Measurements from ENCODE around the gene GBX1. TPM values are rescaled to one million over a fixed set of nuclear protein-coding genes. Genes with fewer than 3 reads are reported as not detected.

The GBX1 gene
- polyA plus RNA-seq, 4 donors: 0.27 to 0.34 TPM; not detected in 2

GRCh38 chr7:151195616-151196450 is 28.3 kb upstream of the GBX1 start:
- no peak for DNase-seq (ENCODE audit: low read depth in 4 of 4, low spot score in 3 of 4)

- DNase-seq (ENCODE audit: low read depth in 4 of 4, low spot score in 3 of 4): no peak
Measured at GRCh38 chr7:151194188-151194587, 26.7 kb upstream of the GBX1 start.

- no peak for DNase-seq (ENCODE audit: low read depth in 4 of 4, low spot score in 3 of 4)
Measured at GRCh38 chr7:151193203-151193978, 25.9 kb upstream of the GBX1 start.

GRCh38 chr7:151192002-151192539 is 24.6 kb upstream of the GBX1 start:
- no peak for DNase-seq (ENCODE audit: low read depth in 4 of 4, low spot score in 3 of 4)

- DNase-seq (ENCODE audit: low read depth in 4 of 4, low spot score in 3 of 4): no peak
Measured at GRCh38 chr7:151191544-151191943, 24.1 kb upstream of the GBX1 start.

GRCh38 chr7:151189038-151189437 is 21.5 kb upstream of the GBX1 start:
- no peak for DNase-seq (ENCODE audit: low read depth in 4 of 4, low spot score in 3 of 4)

GRCh38 chr7:151188252-151188542 is 20.7 kb upstream of the GBX1 start:
- no peak for DNase-seq (ENCODE audit: low read depth in 4 of 4, low spot score in 3 of 4)

- DNase-seq (ENCODE audit: low read depth in 4 of 4, low spot score in 3 of 4): no peak
Measured at GRCh38 chr7:151187409-151188251, 20.1 kb upstream of the GBX1 start.

GRCh38 chr7:151186640-151187408 is 19.3 kb upstream of the GBX1 start, which contains the start of gene ASB10:
ASB10 (minus strand) TSS chr7:151187250; CDS start chr7:151187130, 120 bp downstream.
- no peak for DNase-seq (ENCODE audit: low read depth in 4 of 4, low spot score in 3 of 4)

DNA sequence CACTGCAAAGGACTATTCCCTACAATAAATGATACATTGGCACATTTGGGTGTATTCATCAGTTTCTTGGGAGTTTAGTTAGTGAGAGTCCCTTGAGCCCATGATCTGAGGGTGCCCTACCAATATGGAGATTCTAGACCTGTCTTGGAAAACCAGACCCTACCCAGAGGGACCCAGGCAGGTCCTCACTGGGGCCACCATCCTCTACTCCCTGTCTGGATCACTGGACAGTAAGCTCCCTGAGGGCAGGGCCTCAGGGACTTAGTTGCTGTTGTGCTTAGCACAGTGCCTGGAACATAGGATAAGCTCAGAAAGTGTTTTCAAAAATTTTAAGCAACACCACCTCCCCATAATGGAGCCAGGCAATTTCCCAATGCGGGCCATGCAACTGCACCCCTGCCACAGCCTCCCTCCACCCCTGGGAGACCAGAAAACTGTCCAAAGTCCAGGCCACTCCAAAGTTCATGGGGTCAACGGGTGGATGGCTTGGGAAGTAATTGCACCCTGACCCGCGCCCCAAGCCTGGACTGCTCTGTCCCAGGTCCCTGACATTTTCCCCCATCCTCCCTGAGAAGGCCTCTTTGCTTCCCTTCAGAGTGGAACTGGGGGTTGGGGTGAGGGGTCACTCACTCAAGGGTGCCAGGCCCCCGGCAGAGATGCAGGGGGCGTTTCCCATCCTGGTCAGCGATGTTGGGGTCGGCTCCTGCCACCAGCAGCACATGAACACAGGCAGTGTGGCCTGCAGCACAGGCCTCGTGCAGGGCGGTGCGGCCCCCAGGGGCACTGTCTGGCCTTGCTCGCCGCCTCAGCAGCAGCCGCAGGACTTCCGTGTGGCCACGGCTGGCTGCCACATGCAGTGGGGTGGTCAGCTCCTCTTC is 18.5 kb upstream of the GBX1 start:
- no peak for DNase-seq (ENCODE audit: low read depth in 4 of 4, low spot score in 3 of 4)

GRCh38 chr7:151181011-151181431 is 13.5 kb upstream of the GBX1 start:
- no peak for DNase-seq (ENCODE audit: low read depth in 4 of 4, low spot score in 3 of 4)

DNA sequence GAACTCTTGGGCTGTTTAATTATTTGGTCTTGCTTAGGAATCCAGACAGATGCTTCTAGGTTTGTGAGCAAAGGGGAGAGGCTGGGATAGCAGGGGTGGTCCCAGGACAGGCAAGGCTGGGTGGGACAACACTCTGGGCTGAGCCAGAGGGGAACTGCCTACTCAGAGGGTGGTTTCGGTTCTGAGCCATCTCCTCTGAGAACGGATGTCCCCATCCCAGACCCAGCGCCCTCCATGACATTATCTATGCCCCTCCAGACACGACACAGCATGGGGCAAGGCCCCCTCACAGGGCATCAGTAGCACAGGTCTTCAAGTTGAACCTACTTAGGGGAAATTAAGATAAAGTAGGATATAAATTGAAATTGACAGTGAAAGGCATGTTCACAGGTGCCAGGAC is 12.5 kb upstream of the GBX1 start:
- DNase-seq (ENCODE audit: low read depth in 4 of 4, low spot score in 3 of 4): no peak

DNA sequence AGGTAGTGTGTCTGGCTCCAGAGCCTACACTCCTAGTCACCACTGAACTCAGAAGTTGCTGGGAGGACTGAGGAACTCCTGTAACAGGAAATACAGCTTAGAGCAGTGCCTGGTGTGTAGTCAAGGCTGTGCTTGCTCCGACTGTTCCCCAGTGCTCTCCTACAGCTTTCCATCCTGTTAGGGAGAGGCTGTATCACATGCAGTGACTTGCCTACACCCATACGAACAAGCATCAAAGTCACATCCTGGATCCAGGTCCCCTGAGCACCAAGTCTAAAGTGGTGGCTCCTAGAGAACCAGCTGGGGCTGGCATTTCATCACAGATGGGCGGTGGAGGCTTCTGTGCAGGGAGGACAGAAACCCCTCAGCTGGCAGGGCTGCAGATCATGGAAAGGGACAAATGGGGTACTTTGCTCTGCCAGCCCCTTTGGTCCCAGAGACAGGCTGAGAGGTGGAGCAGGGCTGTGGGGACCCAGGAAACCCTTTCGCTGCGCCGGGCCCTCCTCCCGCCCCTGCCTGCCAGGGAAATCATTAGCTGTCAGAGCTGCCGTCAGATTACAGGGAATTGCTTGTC is 11.9 kb upstream of the GBX1 start:
- DNase-seq (ENCODE audit: low read depth in 4 of 4, low spot score in 3 of 4): no peak

DNA sequence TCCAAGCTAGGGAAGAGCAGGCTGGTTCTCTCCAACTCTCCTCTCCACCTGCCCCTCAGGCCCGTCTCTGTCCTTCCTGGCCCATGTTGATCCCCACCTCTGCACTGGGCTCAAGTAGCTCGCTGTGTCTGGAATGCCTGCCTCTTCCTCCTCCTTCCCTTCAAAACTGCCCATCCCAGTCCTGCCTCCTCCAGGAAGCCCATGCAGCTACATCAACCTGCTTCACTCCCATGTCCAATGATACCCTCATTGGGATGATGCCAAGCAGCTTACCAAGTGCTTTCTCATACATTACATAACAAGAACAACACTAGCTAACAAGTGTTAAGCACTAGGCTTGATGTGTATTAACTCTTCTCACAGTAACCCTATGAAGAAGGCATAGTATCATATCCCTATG is 11.3 kb upstream of the GBX1 start:
- DNase-seq (ENCODE audit: low read depth in 4 of 4, low spot score in 3 of 4): no peak

GRCh38 chr7:151178236-151178635 is 10.7 kb upstream of the GBX1 start:
- no peak for DNase-seq (ENCODE audit: low read depth in 4 of 4, low spot score in 3 of 4)

DNA sequence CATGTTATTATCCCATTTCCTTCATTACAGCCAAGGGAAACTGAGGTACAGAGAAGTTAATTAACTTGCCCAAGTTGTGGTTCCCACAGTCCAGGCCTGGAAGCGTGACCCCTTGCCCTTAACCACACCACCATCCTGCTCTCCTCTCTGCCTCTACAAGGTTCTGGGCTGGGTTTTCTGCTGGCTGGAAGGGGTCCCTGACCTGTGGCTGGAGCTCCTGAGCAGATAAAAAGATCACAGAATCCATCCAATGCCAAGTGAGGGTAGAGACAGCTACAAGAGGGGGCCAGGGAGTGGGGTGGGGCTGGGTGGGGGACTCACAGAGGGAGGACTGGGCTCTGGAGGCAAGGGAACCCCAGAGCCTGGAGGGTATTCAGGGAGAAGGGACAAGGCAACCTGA is 9.8 kb upstream of the GBX1 start:
- DNase-seq (ENCODE audit: low read depth in 4 of 4, low spot score in 3 of 4): no peak

GRCh38 chr7:151176401-151176800 is 8.9 kb upstream of the GBX1 start:
- no peak for DNase-seq (ENCODE audit: low read depth in 4 of 4, low spot score in 3 of 4)

GRCh38 chr7:151175793-151176311 is 8.4 kb upstream of the GBX1 start:
- no peak for DNase-seq (ENCODE audit: low read depth in 4 of 4, low spot score in 3 of 4)
